GM23338 (cell line): ENCODE measurements around the gene PPCS. TPM values are rescaled to one million over a fixed set of nuclear protein-coding genes. Genes with fewer than 3 reads are reported as not detected.
"Not testable (repeated sequence)": the region's sequence is repeated elsewhere in the genome, so short reads cannot be mapped to it uniquely, and the experiment has no call there.

ENCODE experiments used
- ATAC-seq: fragments of 200-7000 bp; cut with Tn5 transposase; 3 replicates; pipeline ENCODE4 v1.9.1; 2020
- DNase-seq: peaks from one replicate; pipeline ENCODE4 v3.0.0-alpha.2; 2015; ENCODE audit warnings: low spot score
- H2AFZ ChIP-seq: fragments of 200-600 bp; sonication (generic); 2 replicates; pipeline ENCODE4 v1.8.0; 2016; ENCODE audit warnings: antibody characterized with exemption, mild to moderate bottlenecking, moderate library complexity
- H3F3A ChIP-seq: fragments of 200-600 bp; sonication (generic); replicated peaks from 2 replicates; pipeline ENCODE4 v1.8.0; 2017; ENCODE audit warnings: antibody characterized with exemption, mixed run types, low read depth
- H3K27ac ChIP-seq: fragments of 200-600 bp; sonication (generic); 2 replicates; pipeline ENCODE4 v1.6.1; 2016; ENCODE audit warnings: low read depth
- H3K27me3 ChIP-seq: fragments of 200-600 bp; sonication (generic); 2 replicates; pipeline ENCODE4 v1.8.0; 2016; ENCODE audit warnings: mild to moderate bottlenecking, mixed run types, moderate library complexity; ENCODE audit not compliant: insufficient read depth
- H3K36me3 ChIP-seq: fragments of 200-600 bp; sonication (generic); 2 replicates; pipeline ENCODE4 v1.8.0; 2016; ENCODE audit warnings: mild to moderate bottlenecking; ENCODE audit not compliant: insufficient read depth
- H3K4me1 ChIP-seq: fragments of 200-600 bp; sonication (generic); 2 replicates; pipeline ENCODE4 v1.8.0; 2016; ENCODE audit warnings: mild to moderate bottlenecking, moderate library complexity; ENCODE audit not compliant: insufficient read depth
- H3K4me2 ChIP-seq: fragments of 200-600 bp; sonication (generic); 2 replicates; pipeline ENCODE4 v1.7.1; 2017; ENCODE audit warnings: mixed run types
- H3K4me3 ChIP-seq: fragments of 200-600 bp; sonication (generic); 2 replicates; pipeline ENCODE4 v1.6.1; 2016; ENCODE audit warnings: mixed run types
- H3K79me2 ChIP-seq: fragments of 200-600 bp; sonication (generic); replicated peaks from 2 replicates; pipeline ENCODE4 v1.8.0; 2017; ENCODE audit warnings: mild to moderate bottlenecking; ENCODE audit not compliant: insufficient read depth
- H3K9me2 ChIP-seq: fragments of 200-600 bp; sonication (generic); 2 replicates; pipeline ENCODE4 v1.8.0; 2017; ENCODE audit not compliant: insufficient read depth
- H4K20me1 ChIP-seq: fragments of 200-600 bp; sonication (generic); replicated peaks from 2 replicates; pipeline ENCODE4 v1.8.0; 2017; ENCODE audit warnings: mild to moderate bottlenecking; ENCODE audit not compliant: insufficient read depth
- H3K27ac Mint-ChIP-seq: 2 replicates; pipeline ENCODE4 v1.8.0; 2020; ENCODE audit warnings: inconsistent platforms, mild to moderate bottlenecking, moderate library complexity, mixed read lengths
- H3K27me3 Mint-ChIP-seq: 3 replicates; pipeline ENCODE4 v1.8.0; 2022; ENCODE audit warnings: low read depth, mild to moderate bottlenecking, moderate library complexity, mixed read lengths, inconsistent platforms; ENCODE audit not compliant: insufficient read depth, poor library complexity
- H3K36me3 Mint-ChIP-seq: 3 replicates; pipeline ENCODE4 v1.8.0; 2021; ENCODE audit warnings: low read depth, mild to moderate bottlenecking, inconsistent platforms, moderate library complexity, mixed read lengths
- H3K4me1 Mint-ChIP-seq: 3 replicates; pipeline ENCODE4 v1.8.0; 2020; ENCODE audit warnings: mild to moderate bottlenecking, inconsistent platforms, mixed read lengths
- H3K4me3 Mint-ChIP-seq: 3 replicates; pipeline ENCODE4 v1.8.0; 2021; ENCODE audit warnings: moderate library complexity, mild to moderate bottlenecking, inconsistent platforms, mixed read lengths
- H3K9me3 Mint-ChIP-seq: 3 replicates; pipeline ENCODE4 v1.8.0; 2020; ENCODE audit warnings: moderate library complexity, mild to moderate bottlenecking, inconsistent platforms, mixed read lengths
- EZH2 ChIP-seq: fragments of 200-600 bp; sonication (generic); IDR thresholded peaks from one replicate; pipeline ENCODE4 v1.8.0; 2017; ENCODE audit warnings: antibody characterized with exemption, mild to moderate bottlenecking, low read depth; ENCODE audit not compliant: unreplicated experiment
- POLR2AphosphoS5 ChIP-seq: IDR thresholded peaks from 2 replicates; pipeline ENCODE4 v1.6.1; 2016; ENCODE audit warnings: antibody characterized with exemption, low read depth
- STAT1 ChIP-seq: IDR thresholded peaks from one replicate; pipeline ENCODE4 v1.6.1; 2016; ENCODE audit warnings: antibody characterized with exemption; ENCODE audit not compliant: unreplicated experiment
- polyA plus RNA-seq: library from polyadenylated mRNA; unstranded; fragments of >200 nt; fragmentation: Nextera tagmentation; extraction: Ambion mirVana; gene quantifications from 2 replicates; pipeline ENCODE4 v1.2.1, GENCODE V29; 2016
- total RNA-seq: library from RNA; depleted of rRNA; stranded (reverse); fragments of >200 nt; shearing (Covaris generic); gene quantifications from 2 replicates; pipeline ENCODE4 v1.2.3, GENCODE V29; 2014
- TF ChIP-seq, protein P1 (sequence below): fragments of 250-450 bp; sonication (Bioruptor Pico); IDR thresholded peaks from 2 replicates; pipeline ENCODE4 v1.5.0; 2020; ENCODE audit warnings: mild to moderate bottlenecking, moderate library complexity

The PPCS gene
- total and polyA plus RNA-seq, 2 experiments from 2014 or later: 35.6 to 47.6 TPM

DNA sequence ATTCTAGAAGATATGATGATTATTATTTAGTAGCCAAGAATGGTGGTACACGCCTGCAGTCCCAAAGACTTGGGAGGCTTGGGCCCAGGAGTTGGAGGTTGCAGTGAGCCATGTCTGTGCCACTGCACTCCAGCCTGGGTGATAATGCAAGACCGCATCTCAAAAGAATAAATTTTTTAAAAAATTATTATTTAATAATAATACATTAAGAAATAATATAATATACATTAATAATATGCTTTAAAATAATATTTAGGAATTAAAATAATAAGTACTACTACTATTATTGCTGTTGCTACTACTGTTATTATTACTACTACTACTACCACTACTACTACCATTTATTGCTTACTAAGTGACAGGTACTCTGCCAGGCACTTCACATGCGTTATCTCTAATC is 33.9 kb downstream of the PPCS start:
- no peak overlapping the region for H3K27ac ChIP-seq
- Mint-ChIP-seq H3K9me3 (peaks cover 8% of the 10 kb centered on the region; the same call in 2 of the 3 replicates), H3K4me3 (no peak overlapping the region), H3K27ac (no peak overlapping the region), H3K36me3 (no peaks in the 10 kb centered on the region), H3K27me3 (no peaks in the 10 kb centered on the region), H3K4me1 (no peaks in the 10 kb centered on the region)
- no peak for TF ChIP-seq POLR2AphosphoS5
- TF ChIP-seq, protein P1, sequence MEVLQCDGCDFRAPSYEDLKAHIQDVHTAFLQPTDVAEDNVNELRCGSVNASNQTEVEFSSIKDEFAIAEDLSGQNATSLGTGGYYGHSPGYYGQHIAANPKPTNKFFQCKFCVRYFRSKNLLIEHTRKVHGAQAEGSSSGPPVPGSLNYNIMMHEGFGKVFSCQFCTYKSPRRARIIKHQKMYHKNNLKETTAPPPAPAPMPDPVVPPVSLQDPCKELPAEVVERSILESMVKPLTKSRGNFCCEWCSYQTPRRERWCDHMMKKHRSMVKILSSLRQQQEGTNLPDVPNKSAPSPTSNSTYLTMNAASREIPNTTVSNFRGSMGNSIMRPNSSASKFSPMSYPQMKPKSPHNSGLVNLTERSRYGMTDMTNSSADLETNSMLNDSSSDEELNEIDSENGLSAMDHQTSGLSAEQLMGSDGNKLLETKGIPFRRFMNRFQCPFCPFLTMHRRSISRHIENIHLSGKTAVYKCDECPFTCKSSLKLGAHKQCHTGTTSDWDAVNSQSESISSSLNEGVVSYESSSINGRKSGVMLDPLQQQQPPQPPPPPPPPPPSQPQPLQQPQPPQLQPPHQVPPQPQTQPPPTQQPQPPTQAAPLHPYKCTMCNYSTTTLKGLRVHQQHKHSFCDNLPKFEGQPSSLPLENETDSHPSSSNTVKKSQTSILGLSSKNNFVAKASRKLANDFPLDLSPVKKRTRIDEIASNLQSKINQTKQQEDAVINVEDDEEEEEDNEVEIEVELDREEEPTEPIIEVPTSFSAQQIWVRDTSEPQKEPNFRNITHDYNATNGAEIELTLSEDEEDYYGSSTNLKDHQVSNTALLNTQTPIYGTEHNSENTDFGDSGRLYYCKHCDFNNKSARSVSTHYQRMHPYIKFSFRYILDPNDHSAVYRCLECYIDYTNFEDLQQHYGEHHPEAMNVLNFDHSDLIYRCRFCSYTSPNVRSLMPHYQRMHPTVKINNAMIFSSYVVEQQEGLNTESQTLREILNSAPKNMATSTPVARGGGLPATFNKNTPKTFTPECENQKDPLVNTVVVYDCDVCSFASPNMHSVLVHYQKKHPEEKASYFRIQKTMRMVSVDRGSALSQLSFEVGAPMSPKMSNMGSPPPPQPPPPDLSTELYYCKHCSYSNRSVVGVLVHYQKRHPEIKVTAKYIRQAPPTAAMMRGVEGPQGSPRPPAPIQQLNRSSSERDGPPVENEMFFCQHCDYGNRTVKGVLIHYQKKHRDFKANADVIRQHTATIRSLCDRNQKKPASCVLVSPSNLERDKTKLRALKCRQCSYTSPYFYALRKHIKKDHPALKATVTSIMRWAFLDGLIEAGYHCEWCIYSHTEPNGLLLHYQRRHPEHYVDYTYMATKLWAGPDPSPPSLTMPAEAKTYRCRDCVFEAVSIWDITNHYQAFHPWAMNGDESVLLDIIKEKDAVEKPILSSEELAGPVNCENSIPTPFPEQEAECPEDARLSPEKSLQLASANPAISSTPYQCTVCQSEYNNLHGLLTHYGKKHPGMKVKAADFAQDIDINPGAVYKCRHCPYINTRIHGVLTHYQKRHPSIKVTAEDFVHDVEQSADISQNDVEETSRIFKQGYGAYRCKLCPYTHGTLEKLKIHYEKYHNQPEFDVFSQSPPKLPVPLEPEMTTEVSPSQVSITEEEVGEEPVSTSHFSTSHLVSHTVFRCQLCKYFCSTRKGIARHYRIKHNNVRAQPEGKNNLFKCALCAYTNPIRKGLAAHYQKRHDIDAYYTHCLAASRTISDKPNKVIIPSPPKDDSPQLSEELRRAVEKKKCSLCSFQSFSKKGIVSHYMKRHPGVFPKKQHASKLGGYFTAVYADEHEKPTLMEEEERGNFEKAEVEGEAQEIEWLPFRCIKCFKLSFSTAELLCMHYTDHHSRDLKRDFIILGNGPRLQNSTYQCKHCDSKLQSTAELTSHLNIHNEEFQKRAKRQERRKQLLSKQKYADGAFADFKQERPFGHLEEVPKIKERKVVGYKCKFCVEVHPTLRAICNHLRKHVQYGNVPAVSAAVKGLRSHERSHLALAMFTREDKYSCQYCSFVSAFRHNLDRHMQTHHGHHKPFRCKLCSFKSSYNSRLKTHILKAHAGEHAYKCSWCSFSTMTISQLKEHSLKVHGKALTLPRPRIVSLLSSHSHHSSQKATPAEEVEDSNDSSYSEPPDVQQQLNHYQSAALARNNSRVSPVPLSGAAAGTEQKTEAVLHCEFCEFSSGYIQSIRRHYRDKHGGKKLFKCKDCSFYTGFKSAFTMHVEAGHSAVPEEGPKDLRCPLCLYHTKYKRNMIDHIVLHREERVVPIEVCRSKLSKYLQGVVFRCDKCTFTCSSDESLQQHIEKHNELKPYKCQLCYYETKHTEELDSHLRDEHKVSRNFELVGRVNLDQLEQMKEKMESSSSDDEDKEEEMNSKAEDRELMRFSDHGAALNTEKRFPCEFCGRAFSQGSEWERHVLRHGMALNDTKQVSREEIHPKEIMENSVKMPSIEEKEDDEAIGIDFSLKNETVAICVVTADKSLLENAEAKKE (CRISPR knock-in tag): no peak
- no peak for TF ChIP-seq STAT1
- no peak for TF ChIP-seq EZH2
- ATAC-seq: no peak
- no peak overlapping the region for H3K4me2 ChIP-seq
- no peak overlapping the region for H3K4me3 ChIP-seq
- no peaks in the 10 kb centered on the region for H3K79me2 ChIP-seq
- H3F3A ChIP-seq: no peaks in the 10 kb centered on the region
- no peaks in the 10 kb centered on the region for H4K20me1 ChIP-seq
- no peak for DNase-seq
- no peaks in the 10 kb centered on the region for H3K27me3 ChIP-seq
- no peaks in the 10 kb centered on the region for H3K4me1 ChIP-seq
- no peak overlapping the region for H2AFZ ChIP-seq
- no peaks in the 10 kb centered on the region for H3K9me2 ChIP-seq
- H3K36me3 ChIP-seq: no peaks in the 10 kb centered on the region

DNA sequence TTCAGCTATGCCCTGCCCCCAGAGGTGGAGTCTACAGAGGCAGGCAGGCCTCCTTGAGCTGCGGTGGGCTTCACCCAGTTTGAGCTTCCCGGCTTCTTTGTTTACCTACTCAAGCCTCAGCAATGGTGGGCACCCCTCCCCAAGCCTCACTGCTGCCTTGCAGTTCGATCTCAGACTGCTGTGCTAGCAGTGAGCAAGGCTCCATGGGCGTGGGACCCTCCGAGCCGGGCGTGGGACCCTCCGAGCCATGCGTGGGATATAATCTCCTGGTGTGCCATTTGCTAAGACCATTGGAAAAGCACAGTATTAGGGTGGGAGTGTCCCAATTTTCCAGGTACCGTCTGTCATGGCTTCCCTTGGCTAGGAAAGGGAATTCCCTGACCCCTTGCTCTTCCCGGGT is 45.7 kb downstream of the PPCS start:
- peaks cover 32% of the 10 kb centered on the region for H3K36me3 ChIP-seq
- Mint-ChIP-seq H3K9me3 (peaks cover 71% of the 10 kb centered on the region), H3K36me3 (peaks cover 35% of the 10 kb centered on the region)
- not testable (repeated sequence) for H3F3A ChIP-seq, H4K20me1 ChIP-seq, H3K79me2 ChIP-seq, H3K4me1 ChIP-seq, H3K27me3 Mint-ChIP-seq, H3K27ac ChIP-seq, H3K4me3 Mint-ChIP-seq, H3K4me2 ChIP-seq, H3K27me3 ChIP-seq, H3K4me3 ChIP-seq, H2AFZ ChIP-seq, H3K4me1 Mint-ChIP-seq, ATAC-seq, DNase-seq, H3K9me2 ChIP-seq, H3K27ac Mint-ChIP-seq
